Tibial artery (tissue), 4 donors: Measurements from ENCODE around the gene SMARCA4.

Experiments
- DNase-seq, 2 donors: peaks; one replicate each; pipeline ENCODE4 v3.0.0-alpha.2; 2019
- H3K27ac ChIP-seq, 2 donors: fragments of 200-600 bp; sonication (generic) in 1 of 2; 1 replicate in 1 of 2; 2 replicates in 1 of 2; pipeline ENCODE4 v1.5.1; 2018 to 2019; ENCODE audit warnings: mild to moderate bottlenecking in 1 of 2
- H3K27me3 ChIP-seq, 2 donors: fragments of 200-600 bp; sonication (generic) in 1 of 2; one replicate each; pipeline versions ENCODE4 v1.5.1 to v1.6.0; 2016 to 2019
- H3K36me3 ChIP-seq, 3 donors: fragments of 200-600 bp; sonication (generic) in 2 of 3; one replicate each; pipeline ENCODE4 v1.5.1; 2016 to 2019; ENCODE audit warnings: mild to moderate bottlenecking in 2 of 3
- H3K4me1 ChIP-seq, 4 donors: fragments of 200-600 bp; sonication (generic) in 2 of 4; 1 replicate in 3 of 4; 2 replicates in 1 of 4; pipeline ENCODE4 v1.5.1; 2016 to 2019
- H3K4me3 ChIP-seq, 2 donors: fragments of 200-600 bp; sonication (generic) in 1 of 2; 1 replicate in 1 of 2; 2 replicates in 1 of 2; pipeline ENCODE4 v1.5.1; 2018 to 2019; ENCODE audit warnings: mild to moderate bottlenecking in 2 of 2
- H3K9me3 ChIP-seq, 3 donors: fragments of 200-600 bp; sonication (generic) in 1 of 3; one replicate each; pipeline ENCODE4 v1.5.1; 2016 to 2019
- CTCF ChIP-seq, 2 experiments: fragments of 200-600 bp in 1 of 2; fragments of 450-650 bp in 1 of 2; IDR thresholded peaks; one replicate each; pipeline ENCODE4 v1.5.1; 2017 to 2019; ENCODE audit warnings: antibody characterized with exemption in 2 of 2, mild to moderate bottlenecking in 1 of 2, moderate library complexity in 1 of 2
- intact Hi-C: fragments of 100-400 bp; cut with DNase I; formaldehyde crosslinking; loops from one replicate; pipeline ENCODE4 v1.15.0; 2023; ENCODE audit warnings: low total_unique reads

Gene SMARCA4

GRCh38 chr19:11053817-11054195, 93.0 kb downstream of the SMARCA4 start:
- no peak for TF ChIP-seq CTCF (IDR thresholded peaks at IDR 0.05)
- no peak for DNase-seq
- H3K36me3 ChIP-seq = peaks cover 8 to 60% (median 29%) of the 10 kb centered on the region in 3 donors
- no peaks in the 10 kb centered on the region for H3K27me3 ChIP-seq
- no peaks in the 10 kb centered on the region for H3K9me3 ChIP-seq
- intact Hi-C loops = no loop called here
- no peak overlapping the region for H3K4me3 ChIP-seq
- H3K27ac ChIP-seq = no peak overlapping the region
- peaks cover 0 to 11% (median 0%) of the 10 kb centered on the region in 4 donors for H3K4me1 ChIP-seq

GRCh38 chr19:11054200-11054599, 93.4 kb downstream of the SMARCA4 start:
- no peak overlapping the region for H3K27ac ChIP-seq
- no peak overlapping the region for H3K4me3 ChIP-seq
- TF ChIP-seq CTCF (IDR thresholded peaks at IDR 0.05) = no peak
- H3K9me3 ChIP-seq = no peaks in the 10 kb centered on the region
- peaks cover 0 to 11% (median 0%) of the 10 kb centered on the region in 4 donors for H3K4me1 ChIP-seq
- no peak for DNase-seq
- no peaks in the 10 kb centered on the region for H3K27me3 ChIP-seq
- H3K36me3 ChIP-seq = peaks cover 8 to 62% (median 28%) of the 10 kb centered on the region in 3 donors
- intact Hi-C loops = no loop called here

GRCh38 chr19:11054628-11055027, 93.8 kb downstream of the SMARCA4 start:
- DNase-seq = no peak
- H3K4me1 ChIP-seq = peaks cover 0 to 11% (median 0%) of the 10 kb centered on the region in 4 donors
- intact Hi-C loops = no loop called here
- H3K27ac ChIP-seq = no peak overlapping the region
- H3K4me3 ChIP-seq = no peak overlapping the region
- no peak for TF ChIP-seq CTCF (IDR thresholded peaks at IDR 0.05)
- H3K27me3 ChIP-seq = no peaks in the 10 kb centered on the region
- H3K36me3 ChIP-seq = peaks cover 8 to 66% (median 31%) of the 10 kb centered on the region in 3 donors
- H3K9me3 ChIP-seq = no peaks in the 10 kb centered on the region

- Histone ChIP-seq H3K4me1 (peaks cover 0 to 6% (median 2%) of the 10 kb centered on the region in 4 donors), H3K36me3 (peaks cover 8 to 85% (median 47%) of the 10 kb centered on the region in 3 donors), H3K27ac (no peak overlapping the region), H3K9me3 (no peaks in the 10 kb centered on the region), H3K4me3 (no peak overlapping the region), H3K27me3 (no peaks in the 10 kb centered on the region)
- intact Hi-C loops = no loop called here
- TF ChIP-seq CTCF (IDR thresholded peaks at IDR 0.05) = no peak
- DNase-seq = peak in 1 of 2 donors; percentile 32
Measured at GRCh38 chr19:11058246-11059030, 97.6 kb downstream of the SMARCA4 start.

- peaks cover 0 to 6% (median 2%) of the 10 kb centered on the region in 4 donors for H3K4me1 ChIP-seq
- intact Hi-C loops = no loop called here
- no peaks in the 10 kb centered on the region for H3K27me3 ChIP-seq
- DNase-seq = no peak
- peaks cover 8 to 86% (median 47%) of the 10 kb centered on the region in 3 donors for H3K36me3 ChIP-seq
- no peaks in the 10 kb centered on the region for H3K9me3 ChIP-seq
- no peak overlapping the region for H3K4me3 ChIP-seq
- H3K27ac ChIP-seq = no peak overlapping the region
- TF ChIP-seq CTCF (IDR thresholded peaks at IDR 0.05) = no peak
Measured at GRCh38 chr19:11059511-11060358, 98.9 kb downstream of the SMARCA4 start.
